Upper lobe of left lung (tissue), 6 donors: ENCODE measurements around the gene DIAPH3. TPM values are rescaled to one million over a fixed set of nuclear protein-coding genes. Genes with fewer than 3 reads are reported as not detected.
A peak's percentile ranks its signal among the peaks of the same experiment; 100 is the strongest.

Experiments used
- ATAC-seq, 2 donors: fragments of 200-7000 bp; cut with Tn5 transposase; one replicate each; pipeline ENCODE4 v1.9.1; 2022; ENCODE audit warnings: mild to moderate bottlenecking in 2 of 2, moderate library complexity in 2 of 2; ENCODE audit not compliant: low FRiP score in 2 of 2
- DNase-seq, 2 donors: peaks; one replicate each; pipeline ENCODE4 v3.0.0-alpha.2; 2019 to 2020
- H3K27ac ChIP-seq, 4 donors: fragments of 200-600 bp; sonication (generic); one replicate each; pipeline ENCODE4 v1.5.1; 2016 to 2019
- H3K27me3 ChIP-seq, 4 donors: fragments of 200-600 bp; sonication (generic); one replicate each; pipeline ENCODE4 v1.5.1; 2017 to 2019
- H3K36me3 ChIP-seq, 4 donors: fragments of 200-600 bp; sonication (generic); one replicate each; pipeline ENCODE4 v1.5.1; 2016 to 2019
- H3K4me1 ChIP-seq, 4 donors: fragments of 200-600 bp; sonication (generic); one replicate each; pipeline ENCODE4 v1.5.1; 2018 to 2019
- H3K4me3 ChIP-seq, 4 donors: fragments of 200-600 bp; sonication (generic); one replicate each; pipeline ENCODE4 v1.5.1; 2017 to 2019; ENCODE audit warnings: mild to moderate bottlenecking in 2 of 4, moderate library complexity in 1 of 4
- H3K9me3 ChIP-seq, 4 donors: fragments of 200-600 bp; sonication (generic); one replicate each; pipeline ENCODE4 v1.5.1; 2018 to 2019
- CTCF ChIP-seq, 6 experiments: fragments of 450-650 bp in 4 of 6; fragments of 200-600 bp in 2 of 6; sonication (generic) in 2 of 6; IDR thresholded peaks; one replicate each; pipeline ENCODE4 v1.5.1; 2016 to 2019; ENCODE audit warnings: antibody characterized with exemption in 6 of 6
- EP300 ChIP-seq, 4 donors: sonication (generic); formaldehyde crosslinking; IDR thresholded peaks; one replicate each; pipeline ENCODE4 v1.5.1; 2017; ENCODE audit warnings: antibody characterized with exemption in 4 of 4, control low read depth in 2 of 4
- POLR2A ChIP-seq, 4 donors: fragments of 450-650 bp; IDR thresholded peaks; one replicate each; pipeline ENCODE4 v1.5.1; 2016 to 2017; ENCODE audit warnings: antibody characterized with exemption in 4 of 4, mild to moderate bottlenecking in 2 of 4
- POLR2AphosphoS5 ChIP-seq, 2 donors: sonication (generic); formaldehyde crosslinking; IDR thresholded peaks; one replicate each; pipeline ENCODE4 v1.5.1; 2017; ENCODE audit warnings: antibody characterized with exemption in 2 of 2
- WGBS, 2 donors: methylation state at CpG; one replicate each; pipeline ENCODE4 v1.1.5; 2017 to 2018; 5-methylcytosine and 5-hydroxymethylcytosine counted together
- total RNA-seq, 6 donors: library from RNA; depleted of rRNA in 4 of 6; stranded (reverse); fragments of >200 nt in 4 of 6; gene quantifications; one replicate each; pipeline versions ENCODE4 v1.1.0 to v1.2.1, GENCODE V29; 2016 to 2021
- donor health status: DM: no; HTN: no; CAD: no; lungs with moderate emphysema.
- donor health status: DM: no; HTN: yes; CAD: no; lungs with severe emphysema.

The DIAPH3 gene
- total RNA-seq, 6 donors from 2014 or later: 2.8 to 6.3 (median 5.4) TPM

GRCh38 chr13:60016229-60016628 is 147.5 kb downstream of the DIAPH3 start:
- Histone ChIP-seq H3K9me3 (no peaks in the 10 kb centered on the region), H3K27ac (no peak overlapping the region), H3K27me3 (no peaks in the 10 kb centered on the region), H3K4me1 (peaks cover 0 to 5% (median 0%) of the 10 kb centered on the region in 4 donors), H3K36me3 (no peaks in the 10 kb centered on the region), H3K4me3 (no peak overlapping the region)
- DNase-seq (no peak), ATAC-seq (no peak)
- WGBS, 2 donors: 93 to 95% methylated on average over 4 of the region's 4 CpGs
- no peak for TF ChIP-seq POLR2A (IDR thresholded peaks at IDR 0.05)
- TF ChIP-seq CTCF (IDR thresholded peaks at IDR 0.05): no peak
- no peak for TF ChIP-seq POLR2AphosphoS5 (IDR thresholded peaks at IDR 0.05)
- no peak for TF ChIP-seq EP300 (IDR thresholded peaks at IDR 0.05)

GRCh38 chr13:60013166-60013565 is 150.6 kb downstream of the DIAPH3 start:
- H3K27me3 ChIP-seq: no peaks in the 10 kb centered on the region
- no peaks in the 10 kb centered on the region for H3K4me1 ChIP-seq
- no peak for TF ChIP-seq CTCF (IDR thresholded peaks at IDR 0.05)
- no peak for TF ChIP-seq POLR2AphosphoS5 (IDR thresholded peaks at IDR 0.05)
- TF ChIP-seq POLR2A (IDR thresholded peaks at IDR 0.05): no peak
- no peak for TF ChIP-seq EP300 (IDR thresholded peaks at IDR 0.05)
- no peaks in the 10 kb centered on the region for H3K9me3 ChIP-seq
- no peak overlapping the region for H3K27ac ChIP-seq
- ATAC-seq (no peak), DNase-seq (no peak)
- WGBS, 2 donors: 80 to 92% methylated on average over 6 of the region's 6 CpGs
- H3K4me3 ChIP-seq: no peak overlapping the region
- no peaks in the 10 kb centered on the region for H3K36me3 ChIP-seq

DNA sequence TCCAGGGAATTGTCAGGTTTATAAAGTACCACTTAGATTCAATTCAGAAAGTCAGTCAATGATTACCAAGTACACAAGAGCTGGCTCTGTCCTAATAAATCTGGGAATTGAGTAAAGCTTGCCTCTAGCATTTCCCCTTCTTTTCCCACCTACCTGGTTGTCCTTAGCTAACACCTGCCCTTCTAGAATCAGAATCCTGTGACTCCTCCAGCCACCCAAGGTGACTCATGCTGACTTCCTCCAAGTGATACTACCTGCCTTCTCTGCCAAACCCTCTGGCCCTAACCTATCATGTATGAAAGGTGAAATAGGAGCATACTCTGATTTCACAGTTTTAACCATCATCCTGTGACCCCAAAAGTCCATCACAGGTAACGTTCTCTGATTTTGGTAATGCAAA is 151.2 kb downstream of the DIAPH3 start:
- WGBS, 2 donors: 90 to 91% methylated on average over 1 of the region's 1 CpG
- no peak for DNase-seq
- Histone ChIP-seq H3K4me1 (no peaks in the 10 kb centered on the region), H3K9me3 (no peaks in the 10 kb centered on the region), H3K27me3 (no peaks in the 10 kb centered on the region), H3K4me3 (no peak overlapping the region), H3K27ac (no peak overlapping the region), H3K36me3 (no peaks in the 10 kb centered on the region)
- ATAC-seq: peak in 1 of 2 donors; percentile 31
- no peak for TF ChIP-seq POLR2A (IDR thresholded peaks at IDR 0.05)
- no peak for TF ChIP-seq EP300 (IDR thresholded peaks at IDR 0.05)
- TF ChIP-seq CTCF (IDR thresholded peaks at IDR 0.05): no peak
- TF ChIP-seq POLR2AphosphoS5 (IDR thresholded peaks at IDR 0.05): no peak

DNA sequence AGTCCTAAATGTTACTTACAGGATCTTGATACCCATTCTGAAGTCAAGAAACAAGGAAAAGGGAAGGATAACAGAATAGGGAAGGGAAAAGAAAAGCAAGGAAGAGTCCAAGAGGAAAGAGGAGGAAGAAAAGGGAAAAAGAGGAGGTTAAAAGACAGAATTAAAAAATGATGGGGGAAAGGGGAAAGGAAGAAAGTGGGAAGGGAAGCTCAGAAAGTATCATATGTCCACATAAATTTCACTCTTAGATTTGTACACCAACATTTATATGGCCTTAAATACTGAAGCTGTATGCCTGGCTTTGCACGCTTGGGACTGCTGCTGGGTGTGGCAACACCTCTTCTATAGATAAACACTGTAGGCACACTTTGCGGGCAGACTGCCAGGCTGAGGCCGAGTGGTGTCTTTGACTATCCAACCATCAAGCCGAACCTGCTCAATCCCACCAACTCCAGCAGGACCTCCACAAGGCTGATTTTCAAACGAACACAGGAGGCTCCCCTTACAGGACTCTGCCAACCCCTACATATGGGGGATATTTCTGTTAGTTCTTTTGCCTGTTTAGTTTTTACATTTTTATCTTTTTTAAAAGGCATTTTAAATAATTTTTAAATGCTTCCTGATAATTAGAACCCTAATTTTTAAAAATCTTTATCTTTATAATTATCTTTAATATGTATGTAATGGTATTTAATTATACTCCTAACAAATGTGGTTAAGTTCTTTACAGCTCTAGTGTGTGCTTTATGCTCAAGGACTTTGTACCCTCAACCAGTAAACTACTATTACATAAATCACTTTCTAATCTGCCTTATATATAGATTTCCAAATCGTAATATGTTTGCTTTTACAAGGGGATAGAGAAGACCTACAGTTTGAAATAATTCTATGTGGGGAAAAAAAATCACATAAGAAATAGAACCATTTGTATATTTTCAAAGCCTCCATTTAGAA is 154.2 kb downstream of the DIAPH3 start:
- H3K9me3 ChIP-seq: no peaks in the 10 kb centered on the region
- WGBS, 2 donors: 58 to 71% methylated on average over 6 of the region's 6 CpGs
- no peaks in the 10 kb centered on the region for H3K36me3 ChIP-seq
- ATAC-seq: no peak
- DNase-seq: no peak
- H3K27me3 ChIP-seq: no peaks in the 10 kb centered on the region
- no peak overlapping the region for H3K27ac ChIP-seq
- H3K4me3 ChIP-seq: no peak overlapping the region
- H3K4me1 ChIP-seq: no peaks in the 10 kb centered on the region
- TF ChIP-seq EP300 (IDR thresholded peaks at IDR 0.05): no peak
- TF ChIP-seq POLR2A (IDR thresholded peaks at IDR 0.05): no peak
- TF ChIP-seq POLR2AphosphoS5 (IDR thresholded peaks at IDR 0.05): no peak
- no peak for TF ChIP-seq CTCF (IDR thresholded peaks at IDR 0.05)
